Hepatocyte (in vitro differentiated cells): ENCODE data around the gene CEP78. TPM values are rescaled to one million over a fixed set of nuclear protein-coding genes. Genes with fewer than 3 reads are reported as not detected.

Experiments
- DNase-seq: peaks from one replicate; pipeline ENCODE4 v3.0.0-alpha.2; 2016; ENCODE audit warnings: low spot score
- H2AFZ ChIP-seq: fragments of 200-600 bp; sonication (generic); 2 replicates; pipeline ENCODE4 v1.6.0; 2016; ENCODE audit warnings: antibody characterized with exemption, mild to moderate bottlenecking
- H3K27ac ChIP-seq: fragments of 200-600 bp; sonication (generic); 2 replicates; pipeline ENCODE4 v1.5.1; 2016; ENCODE audit warnings: mild to moderate bottlenecking
- H3K27me3 ChIP-seq: fragments of 200-600 bp; sonication (generic); 2 replicates; pipeline ENCODE4 v1.6.1; 2016
- H3K36me3 ChIP-seq: fragments of 200-600 bp; sonication (generic); replicated peaks from 2 replicates; pipeline ENCODE4 v1.5.1; 2016; ENCODE audit warnings: low read depth; ENCODE audit not compliant: insufficient read depth
- H3K4me1 ChIP-seq: fragments of 200-600 bp; sonication (generic); 2 replicates; pipeline ENCODE4 v1.5.1; 2016; ENCODE audit warnings: mild to moderate bottlenecking, moderate library complexity; ENCODE audit not compliant: insufficient read depth
- H3K4me2 ChIP-seq: fragments of 200-600 bp; sonication (generic); 2 replicates; pipeline ENCODE4 v1.6.0; 2016
- H3K4me3 ChIP-seq: fragments of 200-600 bp; sonication (generic); 2 replicates; pipeline ENCODE4 v1.5.1; 2016; ENCODE audit warnings: mild to moderate bottlenecking
- H3K79me2 ChIP-seq: fragments of 200-600 bp; sonication (generic); 2 replicates; pipeline ENCODE4 v1.6.0; 2017; ENCODE audit warnings: mild to moderate bottlenecking
- H3K9me2 ChIP-seq: fragments of 200-600 bp; sonication (generic); replicated peaks from 2 replicates; pipeline ENCODE4 v1.6.0; 2017; ENCODE audit warnings: mild to moderate bottlenecking; ENCODE audit not compliant: insufficient read depth
- H3K9me3 ChIP-seq: fragments of 200-600 bp; sonication (generic); 2 replicates; pipeline ENCODE4 v1.5.1; 2016; ENCODE audit warnings: low read depth, mild to moderate bottlenecking
- H4K20me1 ChIP-seq: fragments of 200-600 bp; sonication (generic); 2 replicates; pipeline ENCODE4 v1.6.0; 2016; ENCODE audit warnings: mild to moderate bottlenecking; ENCODE audit not compliant: insufficient read depth, poor library complexity, severe bottlenecking
- EZH2 ChIP-seq: fragments of 200-600 bp; sonication (generic); IDR thresholded peaks from 2 replicates; pipeline ENCODE4 v1.6.1; 2016; ENCODE audit warnings: antibody characterized with exemption, mild to moderate bottlenecking, borderline replicate concordance
- EZH2phosphoT487 ChIP-seq: fragments of 200-600 bp; sonication (generic); IDR thresholded peaks from one replicate; pipeline ENCODE4 v1.6.1; 2018; ENCODE audit warnings: antibody characterized with exemption, mild to moderate bottlenecking, low read depth, moderate library complexity; ENCODE audit not compliant: unreplicated experiment, severe bottlenecking
- WGBS: methylation state at CpG from one replicate; pipeline ENCODE4 v1.1.6; 2016; ENCODE audit warnings: low lambda C conversion rate; ENCODE audit errors: missing lambda C conversion rate; 5-methylcytosine and 5-hydroxymethylcytosine counted together
- polyA plus RNA-seq: library from polyadenylated mRNA; unstranded; fragments of >200 nt; fragmentation: Nextera tagmentation; extraction: Ambion mirVana; gene quantifications from 2 replicates; pipeline ENCODE4 v1.2.1, GENCODE V29; 2016
- total RNA-seq: library from RNA; depleted of rRNA; stranded (reverse); fragments of >200 nt; gene quantifications from 2 replicates; pipeline ENCODE4 v1.2.3, GENCODE V29; 2014
- TF ChIP-seq, protein P1 (sequence below): fragments of 200-600 bp; sonication (generic); IDR thresholded peaks from 2 replicates; pipeline ENCODE4 v1.5.1; 2016; ENCODE audit warnings: antibody characterized with exemption, mild to moderate bottlenecking; ENCODE audit not compliant: poor library complexity

The CEP78 gene
- total and polyA plus RNA-seq, 2 experiments from 2014 or later: 8.1 to 17.2 TPM

DNA sequence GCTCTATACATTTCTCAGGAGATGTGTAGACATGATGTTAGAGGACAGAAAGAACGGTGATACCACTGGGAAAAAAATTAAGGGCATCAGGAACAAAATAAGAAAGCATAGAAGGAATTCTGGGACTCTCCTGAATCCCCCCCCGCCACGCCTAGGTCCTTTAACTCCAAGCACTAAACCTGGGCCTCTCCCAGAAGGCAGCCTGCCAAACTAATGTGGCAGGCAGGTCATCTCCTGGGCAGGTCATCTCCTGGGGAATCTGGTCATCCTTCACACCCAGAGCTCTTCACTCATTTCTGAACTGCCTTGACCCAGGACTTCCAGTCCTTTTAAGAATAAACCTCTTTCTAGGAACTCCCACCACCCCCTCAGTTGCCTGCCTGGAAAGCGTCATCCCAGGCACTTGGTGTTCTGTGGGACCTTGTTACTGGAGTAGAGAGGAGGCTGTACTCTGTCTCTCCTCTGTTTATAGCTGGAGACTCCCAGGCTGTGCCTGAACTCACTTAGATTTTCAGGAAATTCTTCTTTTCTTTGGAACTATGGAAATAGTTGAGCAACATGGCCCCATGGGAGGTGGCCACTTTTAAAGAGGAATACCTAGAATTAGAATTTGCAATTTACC, 85.1 kb downstream of the CEP78 start:
- H3K4me1 ChIP-seq: no peaks in the 10 kb centered on the region
- no peaks in the 10 kb centered on the region for H3K79me2 ChIP-seq
- H3K36me3 ChIP-seq: no peaks in the 10 kb centered on the region
- 97% methylated on average over 4 of the region's 4 CpGs for WGBS
- TF ChIP-seq, protein P1, sequence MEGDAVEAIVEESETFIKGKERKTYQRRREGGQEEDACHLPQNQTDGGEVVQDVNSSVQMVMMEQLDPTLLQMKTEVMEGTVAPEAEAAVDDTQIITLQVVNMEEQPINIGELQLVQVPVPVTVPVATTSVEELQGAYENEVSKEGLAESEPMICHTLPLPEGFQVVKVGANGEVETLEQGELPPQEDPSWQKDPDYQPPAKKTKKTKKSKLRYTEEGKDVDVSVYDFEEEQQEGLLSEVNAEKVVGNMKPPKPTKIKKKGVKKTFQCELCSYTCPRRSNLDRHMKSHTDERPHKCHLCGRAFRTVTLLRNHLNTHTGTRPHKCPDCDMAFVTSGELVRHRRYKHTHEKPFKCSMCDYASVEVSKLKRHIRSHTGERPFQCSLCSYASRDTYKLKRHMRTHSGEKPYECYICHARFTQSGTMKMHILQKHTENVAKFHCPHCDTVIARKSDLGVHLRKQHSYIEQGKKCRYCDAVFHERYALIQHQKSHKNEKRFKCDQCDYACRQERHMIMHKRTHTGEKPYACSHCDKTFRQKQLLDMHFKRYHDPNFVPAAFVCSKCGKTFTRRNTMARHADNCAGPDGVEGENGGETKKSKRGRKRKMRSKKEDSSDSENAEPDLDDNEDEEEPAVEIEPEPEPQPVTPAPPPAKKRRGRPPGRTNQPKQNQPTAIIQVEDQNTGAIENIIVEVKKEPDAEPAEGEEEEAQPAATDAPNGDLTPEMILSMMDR: no peak
- no peak for TF ChIP-seq EZH2phosphoT487
- no peak for TF ChIP-seq EZH2
- H3K9me2 ChIP-seq: no peaks in the 10 kb centered on the region
- no peaks in the 10 kb centered on the region for H3K9me3 ChIP-seq
- no peak overlapping the region for H3K4me2 ChIP-seq
- no peaks in the 10 kb centered on the region for H4K20me1 ChIP-seq
- H2AFZ ChIP-seq: no peak overlapping the region
- no peak for DNase-seq
- H3K4me3 ChIP-seq: no peak overlapping the region
- no peak overlapping the region for H3K27ac ChIP-seq
- no peaks in the 10 kb centered on the region for H3K27me3 ChIP-seq

DNA sequence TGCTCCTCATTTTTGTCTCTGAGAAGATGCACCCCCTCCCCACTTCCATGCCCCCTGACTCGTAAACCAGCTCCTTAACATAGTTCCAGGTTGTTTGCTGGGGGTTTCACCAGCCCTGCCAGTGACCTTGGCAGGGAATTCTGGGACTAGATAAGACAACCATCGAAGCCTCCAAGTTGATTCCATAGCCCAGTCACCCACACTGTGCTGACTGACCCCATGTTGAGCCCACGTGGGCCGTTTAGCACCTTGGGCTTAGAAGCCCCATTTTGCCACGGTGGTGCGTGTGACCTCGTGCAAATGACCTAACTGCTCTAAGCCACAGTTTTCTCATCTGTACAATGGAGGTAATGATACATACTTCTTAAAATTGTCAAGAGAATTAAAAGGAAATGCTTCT, 85.6 kb downstream of the CEP78 start:
- Histone ChIP-seq H3K9me3 (no peaks in the 10 kb centered on the region), H3K4me1 (no peaks in the 10 kb centered on the region), H3K4me2 (no peak overlapping the region), H3K27ac (no peak overlapping the region), H3K36me3 (no peaks in the 10 kb centered on the region), H3K27me3 (no peaks in the 10 kb centered on the region), H3K79me2 (no peaks in the 10 kb centered on the region), H3K4me3 (no peak overlapping the region), H3K9me2 (no peaks in the 10 kb centered on the region), H4K20me1 (no peaks in the 10 kb centered on the region), H2AFZ (no peak overlapping the region)
- 93% methylated on average over 7 of the region's 7 CpGs for WGBS
- no peak for DNase-seq
- TF ChIP-seq, protein P1: no peak
- TF ChIP-seq EZH2 (no peak), EZH2phosphoT487 (no peak)

DNA sequence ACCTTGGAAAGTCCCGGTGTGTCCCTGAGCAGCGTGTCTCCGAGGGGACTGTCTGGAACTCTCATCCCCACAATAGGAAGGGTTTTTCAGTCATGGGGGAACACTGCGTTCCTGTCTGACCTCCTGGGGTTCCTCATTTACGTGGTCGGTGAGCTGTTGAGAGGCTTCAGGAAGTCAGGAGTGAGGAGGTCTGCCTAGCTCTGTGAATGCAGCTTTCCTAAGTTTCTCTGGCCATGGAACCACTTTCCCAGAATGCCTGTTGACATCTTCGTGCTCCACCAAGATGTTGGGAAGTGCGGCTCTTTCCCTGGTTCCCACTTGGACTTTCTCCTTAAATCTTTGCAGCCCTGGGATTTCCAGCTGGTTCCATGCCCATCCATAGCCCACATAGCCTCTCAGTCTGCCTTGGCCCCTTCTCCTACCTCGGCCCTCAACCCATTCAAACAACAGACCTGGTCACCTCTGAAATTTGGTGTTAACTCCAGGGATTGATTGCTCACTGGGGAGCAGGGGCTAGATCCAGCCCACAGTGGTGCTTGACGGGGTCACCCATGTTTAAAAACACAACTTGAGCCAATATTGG, 88.3 kb downstream of the CEP78 start:
- H3K4me1 ChIP-seq: no peaks in the 10 kb centered on the region
- H3K4me3 ChIP-seq: no peak overlapping the region
- H3K36me3 ChIP-seq: no peaks in the 10 kb centered on the region
- H3K4me2 ChIP-seq: no peak overlapping the region
- H4K20me1 ChIP-seq: no peaks in the 10 kb centered on the region
- WGBS: 97% methylated on average over 10 of the region's 10 CpGs
- TF ChIP-seq EZH2 (no peak), EZH2phosphoT487 (no peak)
- TF ChIP-seq, protein P1: no peak
- no peaks in the 10 kb centered on the region for H3K79me2 ChIP-seq
- no peaks in the 10 kb centered on the region for H3K9me2 ChIP-seq
- no peak overlapping the region for H3K27ac ChIP-seq
- no peak for DNase-seq
- H3K27me3 ChIP-seq: no peaks in the 10 kb centered on the region
- no peaks in the 10 kb centered on the region for H3K9me3 ChIP-seq
- no peak overlapping the region for H2AFZ ChIP-seq
